Activated naive CD4-positive, alpha-beta T cell treated with anti-CD3 and anti-CD28 coated beads, Interleukin-2, amount 50 U/mL, for 72 hours (primary cell): ENCODE measurements around the gene CEP78. TPM values are rescaled to one million over a fixed set of nuclear protein-coding genes. Genes with fewer than 3 reads are reported as not detected.
"Not testable (repeated sequence)": the region's sequence is repeated elsewhere in the genome, so short reads cannot be mapped to it uniquely, and the experiment has no call there.

ENCODE experiments used
- ATAC-seq, 2 donors: fragments of 150-1000 bp; cut with Tn5 transposase; 2 replicates each; pipeline ENCODE4 v1.10.0; 2021; ENCODE audit warnings: mild to moderate bottlenecking in 2 of 2, moderate library complexity in 2 of 2
- DNase-seq, 2 donors: peaks; one replicate each; pipeline ENCODE4 v3.0.0; 2021 to 2022; ENCODE audit warnings: low spot score in 2 of 2
- H3K27ac Mint-ChIP-seq, 2 donors: one replicate each; pipeline ENCODE4 v1.8.0; 2022; ENCODE audit warnings: mild to moderate bottlenecking in 2 of 2, mixed read lengths in 2 of 2
- H3K36me3 Mint-ChIP-seq, 2 donors: one replicate each; pipeline ENCODE4 v1.8.0; 2022; ENCODE audit warnings: mixed read lengths in 2 of 2
- H3K9me3 Mint-ChIP-seq, 2 donors: one replicate each; pipeline ENCODE4 v1.8.0; 2022; ENCODE audit warnings: mixed read lengths in 2 of 2
- total RNA-seq, 2 donors: library from RNA; stranded (reverse); gene quantifications; one replicate each; pipeline ENCODE4 v1.2.3, GENCODE V29; 2022

Gene CEP78
- total RNA-seq, 2 donors from 2014 or later, result 33.4 to 40.7 TPM

GRCh38 chr9:78218890-78219289, 17.0 kb upstream of the CEP78 start:
- no peak overlapping the region for H3K27ac Mint-ChIP-seq
- no peaks in the 10 kb centered on the region for H3K9me3 Mint-ChIP-seq

GRCh38 chr9:78221425-78221824, 14.4 kb upstream of the CEP78 start:
- Mint-ChIP-seq H3K36me3 (no peaks in the 10 kb centered on the region), H3K27ac (no peak overlapping the region), H3K9me3 (no peaks in the 10 kb centered on the region)
- ATAC-seq (no peak), DNase-seq (no peak)

More at GRCh38 chr9:78218890-78219289, 17.0 kb upstream of the CEP78 start:
- no peak for ATAC-seq
- no peaks in the 10 kb centered on the region for H3K36me3 Mint-ChIP-seq
- DNase-seq, result no peak

GRCh38 chr9:78221841-78222240, 14.0 kb upstream of the CEP78 start:
- ATAC-seq, H3K36me3 Mint-ChIP-seq, DNase-seq, H3K27ac Mint-ChIP-seq, H3K9me3 Mint-ChIP-seq: not testable (repeated sequence)

GRCh38 chr9:78230761-78231160, 5.1 kb upstream of the CEP78 start:
- H3K27ac Mint-ChIP-seq, result no peak overlapping the region
- no peak for ATAC-seq
- no peaks in the 10 kb centered on the region for H3K9me3 Mint-ChIP-seq

GRCh38 chr9:78232471-78232870, 3.4 kb upstream of the CEP78 start:
- not testable (repeated sequence) for H3K27ac Mint-ChIP-seq, H3K9me3 Mint-ChIP-seq, H3K36me3 Mint-ChIP-seq, DNase-seq, ATAC-seq

More at GRCh38 chr9:78230761-78231160, 5.1 kb upstream of the CEP78 start:
- H3K36me3 Mint-ChIP-seq, result no peaks in the 10 kb centered on the region
- no peak for DNase-seq

GRCh38 chr9:78234810-78235209, 1.1 kb upstream of the CEP78 start:
- Mint-ChIP-seq H3K9me3 (peaks cover 0 to 5% of the 10 kb centered on the region in 2 donors), H3K36me3 (peaks cover 4 to 10% of the 10 kb centered on the region in 2 donors), H3K27ac (peak overlapping the region in 1 of 2 donors; percentile 94)
- ATAC-seq (no peak), DNase-seq (no peak)

GRCh38 chr9:78235256-78235761, 566 bp upstream of the CEP78 start:
- ATAC-seq (no peak), DNase-seq (no peak)
- H3K36me3 Mint-ChIP-seq, result peaks cover 5 to 15% of the 10 kb centered on the region in 2 donors
- H3K9me3 Mint-ChIP-seq, result peaks cover 0 to 5% of the 10 kb centered on the region in 2 donors
- H3K27ac Mint-ChIP-seq, result peak overlapping the region; percentile 92 to 94

GRCh38 chr9:78236551-78236910, 656 bp downstream of the CEP78 start:
- H3K9me3 Mint-ChIP-seq, result peaks cover 0 to 5% of the 10 kb centered on the region in 2 donors
- H3K27ac Mint-ChIP-seq, result peak overlapping the region in 1 of 2 donors; percentile 94
- DNase-seq (no peak), ATAC-seq (peak in 1 of 2 donors; percentile 13)
- H3K36me3 Mint-ChIP-seq, result peaks cover 5 to 21% of the 10 kb centered on the region in 2 donors

- no peak for ATAC-seq
- peaks cover 5 to 24% of the 10 kb centered on the region in 2 donors for H3K36me3 Mint-ChIP-seq
- no peak overlapping the region for H3K27ac Mint-ChIP-seq
- peaks cover 0 to 5% of the 10 kb centered on the region in 2 donors for H3K9me3 Mint-ChIP-seq
- DNase-seq, result no peak
These were observed 2.5 kb downstream of the CEP78 start for GRCh38 chr9:78238046-78239038.

GRCh38 chr9:78239506-78239905, 3.6 kb downstream of the CEP78 start:
- DNase-seq, result no peak
- no peak overlapping the region for H3K27ac Mint-ChIP-seq
- H3K36me3 Mint-ChIP-seq, result peaks cover 8 to 24% of the 10 kb centered on the region in 2 donors
- peaks cover 0 to 5% of the 10 kb centered on the region in 2 donors for H3K9me3 Mint-ChIP-seq
- no peak for ATAC-seq

GRCh38 chr9:78242041-78242440, 6.2 kb downstream of the CEP78 start:
- H3K9me3 Mint-ChIP-seq, result peaks cover 0 to 5% of the 10 kb centered on the region in 2 donors
- no peak overlapping the region for H3K27ac Mint-ChIP-seq
- peaks cover 8 to 24% of the 10 kb centered on the region in 2 donors for H3K36me3 Mint-ChIP-seq
- DNase-seq (no peak), ATAC-seq (no peak)

- Mint-ChIP-seq H3K9me3 (no peaks in the 10 kb centered on the region), H3K36me3 (peaks cover 8 to 18% of the 10 kb centered on the region in 2 donors), H3K27ac (no peak overlapping the region)
- no peak for ATAC-seq
- DNase-seq, result no peak
These were observed 7.3 kb downstream of the CEP78 start for GRCh38 chr9:78243130-78243529.

GRCh38 chr9:78245401-78245800, 9.5 kb downstream of the CEP78 start:
- Mint-ChIP-seq H3K9me3 (no peaks in the 10 kb centered on the region), H3K27ac (no peak overlapping the region), H3K36me3 (peaks cover 4 to 17% of the 10 kb centered on the region in 2 donors)
- DNase-seq (no peak), ATAC-seq (no peak)

GRCh38 chr9:78248635-78249034, 12.8 kb downstream of the CEP78 start:
- Mint-ChIP-seq H3K27ac (no peak overlapping the region), H3K9me3 (no peaks in the 10 kb centered on the region), H3K36me3 (peaks cover 4 to 9% of the 10 kb centered on the region in 2 donors)
- DNase-seq (no peak), ATAC-seq (no peak)

GRCh38 chr9:78249542-78249941, 13.7 kb downstream of the CEP78 start:
- no peak overlapping the region for H3K27ac Mint-ChIP-seq
- no peaks in the 10 kb centered on the region for H3K9me3 Mint-ChIP-seq
- DNase-seq, result no peak

GRCh38 chr9:78252616-78253015, 16.7 kb downstream of the CEP78 start:
- ATAC-seq (no peak), DNase-seq (no peak)
- Mint-ChIP-seq H3K27ac (no peak overlapping the region), H3K9me3 (no peaks in the 10 kb centered on the region), H3K36me3 (peaks cover 0 to 9% of the 10 kb centered on the region in 2 donors)

More at GRCh38 chr9:78249542-78249941, 13.7 kb downstream of the CEP78 start:
- no peak for ATAC-seq
- peaks cover 0 to 9% of the 10 kb centered on the region in 2 donors for H3K36me3 Mint-ChIP-seq

GRCh38 chr9:78253285-78253684, 17.4 kb downstream of the CEP78 start:
- ATAC-seq (no peak), DNase-seq (no peak)
- H3K9me3 Mint-ChIP-seq, result no peaks in the 10 kb centered on the region
- H3K27ac Mint-ChIP-seq, result no peak overlapping the region
- H3K36me3 Mint-ChIP-seq, result peaks cover 0 to 9% of the 10 kb centered on the region in 2 donors
